GM12891 (cell line): Measurements from ENCODE around the gene MAPK1.
"Not testable (repeated sequence)": the region's sequence is repeated elsewhere in the genome, so short reads cannot be mapped to it uniquely, and the experiment has no call there.

Experiments
- PAX5 ChIP-seq: IDR thresholded peaks from 2 replicates; pipeline ENCODE4 v1.6.1; 2011; ENCODE audit warnings: low read length, moderate library complexity, mild to moderate bottlenecking; ENCODE audit not compliant: insufficient read depth, severe bottlenecking
- POLR2A ChIP-seq: IDR thresholded peaks from 2 replicates; pipeline ENCODE4 v1.6.1; 2011; ENCODE audit warnings: low read depth, low read length, control low read depth
- POLR2AphosphoS5 ChIP-seq: IDR thresholded peaks from 2 replicates; pipeline ENCODE4 v1.6.1; 2011; ENCODE audit warnings: low read depth, low read length, control low read depth
- POU2F2 ChIP-seq: IDR thresholded peaks from 2 replicates; pipeline ENCODE4 v1.6.1; 2011; ENCODE audit warnings: low read depth, mild to moderate bottlenecking, control low read depth, low read length, moderate library complexity
- SPI1 ChIP-seq: IDR thresholded peaks from 2 replicates; pipeline ENCODE4 v1.6.1; 2011; ENCODE audit warnings: low read depth, low read length, control low read depth
- TAF1 ChIP-seq: IDR thresholded peaks from 2 replicates; pipeline ENCODE4 v1.6.1; 2011; ENCODE audit warnings: low read depth, low read length, control low read depth

- not testable (repeated sequence) for TF ChIP-seq POLR2A, POLR2AphosphoS5, TAF1, SPI1, PAX5, POU2F2
Measured at GRCh38 chr22:21836486-21836885, 31.0 kb downstream of the MAPK1 start.
